Measurements from ENCODE around the gene SPSB1.

Gene SPSB1

GRCh38 chr1:9322661-9323244 is 30.1 kb downstream of the SPSB1 start:
- H3K9me3 Mint-ChIP-seq = no peaks in the 10 kb centered on the region
- H3K27ac Mint-ChIP-seq = peak overlapping the region; percentile 42
- no peak overlapping the region for H3K4me3 Mint-ChIP-seq
- H3K4me1 Mint-ChIP-seq = peaks cover 93% of the 10 kb centered on the region
- H3K36me3 Mint-ChIP-seq (ENCODE audit: low read depth) = no peaks in the 10 kb centered on the region
- no peak for TF ChIP-seq CTCF (IDR thresholded peaks at IDR 0.05)
- H3K27me3 Mint-ChIP-seq (ENCODE audit: low read depth, poor library complexity) = peaks cover 2% of the 10 kb centered on the region
- DNase-seq = no peak

GRCh38 chr1:9324246-9325096 is 31.8 kb downstream of the SPSB1 start:
- H3K4me1 Mint-ChIP-seq = peaks cover 95% of the 10 kb centered on the region
- DNase-seq = no peak
- peaks cover 3% of the 10 kb centered on the region for H3K27me3 Mint-ChIP-seq (ENCODE audit: low read depth, poor library complexity)
- TF ChIP-seq CTCF (IDR thresholded peaks at IDR 0.05) = no peak
- peak overlapping the region; percentile 66 for H3K27ac Mint-ChIP-seq
- no peak overlapping the region for H3K4me3 Mint-ChIP-seq
- no peaks in the 10 kb centered on the region for H3K36me3 Mint-ChIP-seq (ENCODE audit: low read depth)
- H3K9me3 Mint-ChIP-seq = no peaks in the 10 kb centered on the region

GRCh38 chr1:9326596-9326995 is 33.9 kb downstream of the SPSB1 start:
- H3K4me3 Mint-ChIP-seq = no peak overlapping the region
- no peaks in the 10 kb centered on the region for H3K9me3 Mint-ChIP-seq
- peaks cover 8% of the 10 kb centered on the region for H3K36me3 Mint-ChIP-seq (ENCODE audit: low read depth)
- H3K27ac Mint-ChIP-seq = no peak overlapping the region
- TF ChIP-seq CTCF (IDR thresholded peaks at IDR 0.05) = no peak
- peaks cover 6% of the 10 kb centered on the region for H3K27me3 Mint-ChIP-seq (ENCODE audit: low read depth, poor library complexity)
- no peak for DNase-seq
- H3K4me1 Mint-ChIP-seq = peaks cover 88% of the 10 kb centered on the region

- no peak for DNase-seq
- Mint-ChIP-seq H3K27me3 (ENCODE audit: low read depth, poor library complexity) (peaks cover 8% of the 10 kb centered on the region), H3K4me1 (peaks cover 84% of the 10 kb centered on the region), H3K27ac (no peak overlapping the region), H3K4me3 (no peak overlapping the region), H3K9me3 (no peaks in the 10 kb centered on the region), H3K36me3 (ENCODE audit: low read depth) (peaks cover 8% of the 10 kb centered on the region)
- TF ChIP-seq CTCF (IDR thresholded peaks at IDR 0.05) = no peak
Measured at GRCh38 chr1:9328201-9328600, 35.5 kb downstream of the SPSB1 start.

GRCh38 chr1:9328715-9329114 is 36.0 kb downstream of the SPSB1 start:
- no peak for DNase-seq
- H3K27me3 Mint-ChIP-seq (ENCODE audit: low read depth, poor library complexity) = peaks cover 8% of the 10 kb centered on the region
- no peak overlapping the region for H3K4me3 Mint-ChIP-seq
- H3K36me3 Mint-ChIP-seq (ENCODE audit: low read depth) = peaks cover 8% of the 10 kb centered on the region
- no peak for TF ChIP-seq CTCF (IDR thresholded peaks at IDR 0.05)
- no peaks in the 10 kb centered on the region for H3K9me3 Mint-ChIP-seq
- peaks cover 79% of the 10 kb centered on the region for H3K4me1 Mint-ChIP-seq
- no peak overlapping the region for H3K27ac Mint-ChIP-seq
